Suppressor macrophage (primary cell): ENCODE results near the gene PRMT2.
"Not testable (repeated sequence)": the region's sequence is repeated elsewhere in the genome, so short reads cannot be mapped to it uniquely, and the experiment has no call there.

Source experiments
- DNase-seq, 4 experiments: peaks; one replicate each; pipeline ENCODE4 v3.0.0-alpha.2; 2020 to 2022

The PRMT2 gene

DNA sequence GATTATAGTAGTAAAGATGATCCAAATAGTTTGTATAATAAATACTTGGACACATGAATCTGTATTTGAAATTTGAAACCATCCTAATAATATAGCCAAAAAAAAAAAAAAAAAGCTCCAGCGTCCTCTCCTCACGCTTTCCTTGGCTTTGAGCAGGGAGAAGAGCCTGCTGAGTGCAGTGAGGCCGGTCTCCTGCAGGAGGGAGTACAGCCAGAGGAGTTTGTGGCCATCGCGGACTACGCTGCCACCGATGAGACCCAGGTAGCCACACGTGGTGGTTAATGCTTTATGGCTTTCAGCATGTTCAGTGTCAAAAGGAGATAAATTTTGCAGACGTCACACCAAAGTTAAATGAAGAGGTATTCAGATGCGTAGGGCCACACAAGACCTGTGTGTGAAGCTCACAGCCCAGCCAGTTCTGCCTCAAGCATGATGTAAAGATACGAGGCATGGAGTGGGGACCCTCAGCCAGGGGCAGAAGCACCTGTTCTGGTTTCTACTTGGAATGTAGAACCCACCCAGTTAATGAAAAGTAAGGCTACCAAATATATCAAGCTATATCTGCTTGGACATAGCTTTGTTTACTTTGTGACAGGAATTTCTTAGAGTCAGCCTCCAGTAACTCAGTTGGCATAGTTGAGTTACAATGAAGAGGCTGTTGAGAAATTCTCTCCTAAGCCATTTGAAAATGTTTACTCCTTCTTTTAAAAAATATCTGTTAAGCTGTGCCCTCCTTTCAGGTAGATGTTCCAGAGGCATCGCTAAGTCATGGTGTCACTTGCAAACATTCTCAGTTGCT is 8.1 kb downstream of the PRMT2 start:
- no peak for DNase-seq

DNA sequence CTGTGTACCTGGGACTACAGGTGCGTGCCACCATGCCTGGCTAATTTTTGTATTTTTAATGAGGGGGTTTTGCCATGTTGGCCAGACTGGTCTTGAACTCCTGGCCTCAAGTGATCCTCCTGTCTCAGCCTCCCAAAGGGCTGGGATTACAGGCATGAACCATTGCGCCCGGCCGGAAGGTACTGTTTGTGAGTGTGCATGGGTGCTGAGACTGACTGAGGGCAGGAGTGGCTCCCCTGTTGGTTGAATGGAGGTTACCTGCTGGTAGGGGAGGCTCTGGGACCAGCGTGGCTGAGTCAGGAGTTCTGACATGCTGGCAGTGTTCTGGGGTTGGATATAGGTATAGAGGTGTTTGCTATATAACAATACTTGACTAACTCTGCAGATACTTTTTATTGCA is 10.4 kb downstream of the PRMT2 start:
- DNase-seq, result no peak

DNA sequence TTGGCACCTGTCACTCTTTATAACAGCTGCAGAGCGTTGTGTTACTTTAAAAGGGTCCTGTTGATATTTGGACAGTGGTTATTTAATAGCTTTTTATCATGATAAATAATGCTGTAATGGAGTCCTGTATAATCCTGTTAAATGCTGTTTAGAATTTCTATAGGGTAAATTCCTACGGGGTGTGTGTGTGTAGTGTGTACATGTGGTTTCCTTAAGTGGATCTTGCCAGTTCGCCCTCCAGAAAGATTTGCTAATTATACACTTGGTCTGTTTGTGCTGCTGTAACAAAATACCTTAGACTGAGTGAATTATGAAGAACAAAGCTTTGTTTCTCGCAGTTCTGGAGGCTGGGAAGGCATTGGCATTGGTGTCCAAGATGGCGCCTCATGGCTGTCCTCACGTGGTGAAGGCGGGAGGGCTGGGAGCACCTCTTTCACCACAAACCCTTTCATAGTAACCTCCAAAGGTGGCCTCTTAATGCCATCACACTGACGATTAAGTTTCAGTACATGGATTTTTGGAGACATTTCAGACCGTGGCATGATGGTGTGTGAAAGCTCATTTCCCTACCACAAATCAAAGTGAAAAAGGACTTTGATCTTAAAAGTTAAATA is 11.2 kb downstream of the PRMT2 start:
- DNase-seq, result no peak

DNA sequence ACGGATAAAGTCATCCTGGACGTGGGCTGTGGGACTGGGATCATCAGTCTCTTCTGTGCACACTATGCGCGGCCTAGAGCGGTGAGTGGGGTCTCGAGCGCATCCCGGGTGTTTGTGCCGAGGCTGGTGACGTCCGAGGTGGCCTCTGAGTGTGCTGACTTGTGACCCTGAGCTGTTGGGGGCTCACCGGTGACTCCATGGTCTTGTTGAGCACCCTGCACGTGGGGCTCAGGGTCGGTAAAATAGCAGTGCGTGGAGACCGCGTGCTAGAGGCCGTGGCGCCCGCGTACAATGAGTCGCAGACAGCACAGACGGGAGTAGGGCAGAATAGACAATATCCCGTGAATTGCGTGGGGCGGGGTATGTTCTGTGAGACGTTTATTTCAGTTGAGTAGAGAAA is 13.1 kb downstream of the PRMT2 start:
- no peak for DNase-seq

DNA sequence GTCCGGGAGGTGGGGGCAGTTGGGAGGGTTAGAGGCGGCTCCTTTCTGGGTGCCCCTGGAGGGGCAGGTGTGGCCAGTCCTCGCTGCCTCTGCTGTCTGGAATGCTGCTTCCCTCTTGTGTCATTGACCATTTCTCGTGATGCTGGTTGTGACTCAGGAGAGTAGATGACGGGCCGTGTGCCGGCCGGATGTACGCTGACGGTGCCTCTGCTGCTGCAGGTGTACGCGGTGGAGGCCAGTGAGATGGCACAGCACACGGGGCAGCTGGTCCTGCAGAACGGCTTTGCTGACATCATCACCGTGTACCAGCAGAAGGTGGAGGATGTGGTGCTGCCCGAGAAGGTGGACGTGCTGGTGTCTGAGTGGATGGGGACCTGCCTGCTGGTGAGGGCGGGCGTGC is 13.9 kb downstream of the PRMT2 start:
- DNase-seq, result no peak

DNA sequence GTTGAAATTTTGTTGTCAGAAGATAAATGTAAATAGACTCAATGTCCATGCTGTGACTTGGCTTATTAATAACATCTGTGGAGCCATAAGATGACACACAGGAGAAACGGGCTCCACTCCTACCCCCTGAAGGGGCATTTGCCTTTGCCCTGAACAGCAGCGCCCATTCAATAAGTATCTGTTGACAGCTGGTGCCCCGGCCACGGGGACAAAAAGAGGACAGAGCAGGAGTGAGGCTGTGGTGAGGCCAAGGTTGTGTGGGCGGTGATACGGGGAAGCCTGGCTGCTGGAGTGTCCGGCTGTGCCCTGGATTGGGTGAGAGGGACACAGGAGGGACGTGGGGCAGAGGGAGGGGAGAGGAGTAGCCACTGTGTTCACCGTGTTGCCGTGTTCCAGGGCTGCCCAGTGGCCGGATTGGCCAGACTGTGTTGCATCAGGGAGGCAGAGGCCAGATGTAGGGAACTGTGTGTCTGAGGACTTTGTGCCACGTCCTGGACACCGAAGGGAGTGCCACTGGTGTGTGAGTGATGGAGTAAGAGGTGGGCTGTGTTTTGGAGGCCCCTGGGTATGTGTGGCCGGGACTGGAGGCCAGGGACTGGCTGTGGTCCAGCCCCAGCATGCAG is 15.1 kb downstream of the PRMT2 start:
- DNase-seq, result no peak

DNA sequence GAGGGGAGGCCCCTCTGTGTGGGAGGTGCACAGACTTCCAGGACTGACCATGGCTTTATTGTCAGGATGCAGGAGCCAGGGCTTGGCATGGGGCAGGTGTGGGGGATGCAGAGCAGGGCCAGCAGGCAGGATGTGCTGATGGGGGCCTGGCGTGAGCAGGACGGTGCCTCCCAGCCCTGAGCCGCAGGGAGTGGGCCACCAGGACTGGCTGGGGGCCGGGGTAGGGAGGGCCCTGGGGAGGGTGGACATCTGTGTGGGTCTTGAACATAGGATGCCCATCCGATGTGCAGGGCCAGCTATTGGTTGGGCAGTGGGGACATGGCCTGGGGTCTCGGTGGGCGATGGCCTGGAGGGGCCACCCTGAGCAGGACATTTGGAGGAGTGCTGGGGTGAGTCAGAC is 15.6 kb downstream of the PRMT2 start:
- DNase-seq, result no peak

DNA sequence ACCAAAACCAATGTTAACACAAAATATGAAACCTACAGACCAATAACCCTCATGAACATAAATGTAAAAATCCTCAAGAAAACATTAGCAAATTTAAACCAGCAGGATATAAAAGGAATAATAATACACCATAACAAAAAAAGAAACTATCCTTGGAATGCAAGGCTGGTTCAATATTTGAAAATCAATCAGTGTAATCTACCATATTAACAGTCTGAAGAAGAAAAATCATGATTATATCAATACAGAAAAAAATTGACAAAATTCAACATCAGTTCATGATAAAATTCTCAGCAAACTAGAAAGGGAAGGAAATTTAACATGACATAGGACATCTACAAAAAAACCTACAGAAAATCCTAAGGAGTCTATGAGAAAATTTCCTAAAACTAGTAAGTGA is 19.8 kb downstream of the PRMT2 start:
- DNase-seq, result no peak

DNA sequence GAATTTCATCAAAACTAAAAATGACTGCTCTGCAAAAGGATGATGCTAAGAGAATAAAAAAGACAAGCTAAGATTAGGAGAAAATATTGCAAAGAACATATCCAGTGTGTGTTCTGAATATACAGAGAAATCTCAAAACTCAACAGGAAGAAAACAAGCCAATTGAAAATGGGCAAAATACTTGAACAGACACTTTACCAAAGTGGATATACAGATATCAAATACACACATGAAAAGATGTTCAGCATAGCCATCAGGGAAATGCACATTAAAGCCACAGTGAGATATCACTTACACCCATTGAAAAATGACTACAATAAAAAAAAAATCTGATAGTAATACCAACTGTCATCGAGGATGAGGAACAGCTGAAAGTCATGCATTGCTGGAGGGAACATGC is 21.3 kb downstream of the PRMT2 start:
- DNase-seq, result no peak

DNA sequence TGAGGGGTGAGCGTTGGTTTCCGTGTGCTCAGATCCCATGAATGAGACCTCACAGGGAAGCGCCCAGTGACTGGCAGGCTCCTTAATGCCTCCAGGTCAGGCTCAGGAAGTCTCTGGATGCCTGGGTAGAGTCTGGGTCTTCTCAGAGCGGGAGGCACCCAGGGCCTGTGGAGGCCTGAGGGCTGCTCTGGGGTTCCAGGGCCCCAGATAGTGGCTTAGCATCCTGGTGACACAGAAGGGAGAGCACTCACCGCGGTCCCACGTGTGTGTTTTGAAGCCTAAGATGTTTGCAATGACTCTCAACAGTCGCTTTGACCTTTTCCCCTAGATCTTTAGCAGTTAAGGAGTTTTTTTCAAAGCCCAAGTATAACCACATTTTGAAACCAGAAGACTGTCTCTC is 25.0 kb downstream of the PRMT2 start:
- DNase-seq, result no peak

DNA sequence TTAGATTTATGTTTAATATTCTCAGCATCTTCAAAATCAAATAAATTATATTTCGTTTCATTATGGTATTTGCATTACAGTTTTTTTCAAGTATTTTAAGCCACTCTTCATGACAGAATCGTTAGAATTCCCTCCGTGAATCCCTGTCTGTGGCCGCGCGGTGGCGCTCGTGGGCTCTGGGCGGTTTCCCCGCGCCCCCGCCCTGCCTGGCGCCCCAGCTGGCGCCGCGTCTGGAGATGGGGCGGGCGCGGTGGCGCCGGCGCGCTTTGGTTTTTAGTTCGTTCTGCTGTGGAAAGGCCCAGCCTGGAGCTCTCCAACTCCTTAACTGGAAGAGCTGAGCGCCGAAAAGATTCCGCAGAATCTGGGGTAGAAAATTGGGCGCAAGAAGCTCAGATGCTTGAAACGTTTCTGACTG is 25.7 kb downstream of the PRMT2 start:
- peak; percentile 53 to 77 (median 66) for DNase-seq

DNA sequence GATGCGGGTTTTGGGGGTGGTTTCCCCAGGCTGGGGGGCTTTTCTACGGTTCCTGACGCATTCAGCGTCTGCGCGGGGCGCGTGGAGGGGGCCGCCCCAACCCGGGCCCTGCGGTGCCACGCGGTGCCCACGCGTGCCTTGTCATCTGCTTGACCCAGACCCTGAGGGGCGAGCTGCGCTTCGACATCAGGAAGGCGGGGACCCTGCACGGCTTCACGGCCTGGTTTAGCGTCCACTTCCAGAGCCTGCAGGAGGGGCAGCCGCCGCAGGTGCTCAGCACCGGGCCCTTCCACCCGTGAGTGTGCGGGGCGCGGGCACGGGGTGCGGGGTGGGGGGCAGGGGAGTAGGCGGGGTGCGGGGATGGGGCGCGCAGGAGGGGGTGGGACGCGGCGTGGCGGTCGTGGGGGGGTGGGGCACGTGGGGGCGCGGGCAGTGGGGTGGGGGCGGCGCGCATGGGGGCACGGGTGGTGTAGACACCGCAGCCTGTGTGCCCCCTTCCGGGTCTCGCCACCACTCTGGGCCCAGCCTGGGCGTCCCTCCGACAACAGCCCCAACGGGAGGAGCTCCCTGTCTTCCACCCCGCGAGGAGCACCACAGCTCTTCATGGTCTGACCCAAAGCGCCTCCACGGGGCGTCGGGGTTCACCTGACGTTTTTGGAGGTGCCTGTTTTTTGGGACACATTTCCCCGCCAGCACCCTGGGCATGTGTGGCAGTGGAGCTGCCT is 26.3 kb downstream of the PRMT2 start:
- no peak for DNase-seq

DNA sequence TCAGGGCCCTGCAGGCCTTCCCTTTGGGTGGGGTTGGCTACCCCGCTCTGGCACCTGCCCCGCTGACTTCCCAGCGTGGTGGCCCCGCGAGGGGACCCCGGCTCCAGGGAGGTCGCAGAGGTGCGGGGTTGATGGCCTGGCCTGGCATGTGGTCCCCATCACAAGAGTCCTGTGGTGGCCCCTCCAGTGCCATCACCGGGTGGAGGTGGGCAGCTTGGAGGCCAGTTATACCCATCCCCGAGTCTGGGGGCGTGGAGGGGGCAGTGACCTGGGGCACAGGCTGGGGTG is 26.8 kb downstream of the PRMT2 start:
- no peak for DNase-seq

DNA sequence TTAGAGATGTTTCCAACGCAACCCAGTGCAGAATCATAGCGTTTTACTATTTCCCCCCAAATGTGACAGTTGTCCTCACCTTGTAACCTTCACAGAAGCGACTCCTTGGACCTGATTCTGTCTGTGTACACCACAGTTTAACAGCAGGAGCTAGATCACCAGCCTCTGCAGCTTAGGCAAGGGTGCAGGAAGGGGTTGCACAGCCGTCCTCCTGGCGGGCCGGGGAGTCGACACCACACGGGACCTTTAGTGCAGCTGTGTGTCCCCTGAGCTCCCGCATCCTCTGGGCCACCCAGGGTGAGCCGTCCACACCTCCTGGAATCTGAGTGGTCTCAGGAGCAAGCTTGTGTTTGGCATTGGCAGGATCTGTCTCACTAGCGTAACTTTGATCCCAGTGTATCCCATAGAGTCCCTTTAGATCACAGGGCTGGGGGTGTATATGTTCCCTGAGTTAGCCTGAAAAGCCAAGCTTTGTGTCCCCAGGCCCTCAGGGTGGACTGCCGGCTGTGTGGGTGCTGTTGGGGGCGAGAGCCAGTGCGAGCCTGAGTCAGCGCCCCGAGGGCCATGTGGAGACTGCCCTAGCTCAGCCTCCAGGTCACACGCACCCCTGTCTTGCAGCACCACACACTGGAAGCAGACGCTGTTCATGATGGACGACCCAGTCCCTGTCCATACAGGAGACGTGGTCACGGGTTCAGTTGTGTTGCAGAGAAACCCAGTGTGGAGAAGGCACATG is 27.5 kb downstream of the PRMT2 start:
- no peak for DNase-seq

DNA sequence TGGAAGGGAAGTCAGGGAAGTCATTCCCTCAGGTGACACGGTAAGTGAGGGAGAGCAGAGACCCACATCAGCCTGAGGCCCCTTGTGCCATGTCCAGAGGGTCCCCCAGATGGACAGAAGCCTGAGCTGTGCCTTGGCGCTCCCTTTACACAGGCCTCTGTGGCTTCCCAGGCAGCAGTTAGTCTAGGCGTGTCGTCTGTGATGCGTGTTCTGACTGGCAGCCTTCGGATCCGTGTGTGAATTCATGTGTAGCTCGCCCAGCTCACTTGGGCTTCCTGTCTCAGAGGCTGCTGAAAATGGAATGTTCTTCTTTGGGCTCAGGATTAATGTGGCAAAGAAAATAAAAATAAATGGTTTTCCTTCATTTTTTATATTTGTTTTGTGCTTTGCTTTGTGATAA is 28.3 kb downstream of the PRMT2 start:
- DNase-seq, result no peak

DNA sequence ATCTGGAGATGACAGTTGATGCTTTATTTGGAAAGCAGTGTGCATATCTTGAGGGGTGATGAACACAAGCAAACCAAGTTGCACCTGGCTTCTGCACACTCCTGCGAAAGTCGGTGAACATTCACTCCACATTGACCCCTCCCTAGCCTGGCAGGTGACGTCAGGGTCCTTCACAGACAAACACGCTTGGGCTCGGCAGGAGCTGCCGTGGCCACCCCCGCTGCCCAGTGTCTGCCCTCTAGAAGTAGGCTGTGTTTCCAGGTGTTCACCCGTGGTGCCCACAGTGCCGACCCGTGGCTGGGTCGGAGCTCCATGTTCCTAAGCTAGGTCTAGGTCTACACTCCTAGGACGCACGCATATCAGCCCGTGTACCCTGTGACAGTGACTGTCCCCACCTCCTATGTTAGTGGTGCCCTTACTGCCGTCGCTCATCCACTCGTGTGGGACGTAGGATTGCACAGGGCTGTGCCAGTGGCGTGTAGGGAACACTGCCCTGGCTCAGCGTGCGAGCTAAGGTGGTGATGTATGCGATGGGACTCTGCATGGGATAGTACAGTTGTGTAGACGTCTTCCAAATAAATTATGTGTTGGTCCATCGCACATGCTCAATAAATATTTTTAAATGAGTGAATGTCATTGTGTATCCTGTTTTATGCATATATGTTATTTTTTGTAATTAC is 29.0 kb downstream of the PRMT2 start:
- DNase-seq, result no peak

DNA sequence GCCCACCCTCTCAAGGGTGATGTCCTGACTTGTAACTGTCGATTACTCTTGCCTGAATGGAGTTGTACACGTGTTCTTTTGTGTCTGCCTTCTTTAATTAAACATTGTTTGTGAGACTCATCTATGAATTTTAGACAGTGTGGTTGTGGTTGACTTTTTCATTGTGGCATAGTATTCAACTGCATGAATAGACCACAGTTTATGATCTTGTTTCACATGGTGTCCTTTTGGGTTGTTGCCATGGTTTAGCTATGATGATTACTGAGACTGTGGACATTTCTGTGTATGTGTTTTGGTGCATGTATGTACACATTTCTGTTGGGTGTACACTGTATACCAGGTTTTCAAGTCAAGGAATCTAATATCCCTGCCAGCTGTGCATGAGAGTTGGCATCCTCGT is 30.1 kb downstream of the PRMT2 start:
- no peak for DNase-seq

DNA sequence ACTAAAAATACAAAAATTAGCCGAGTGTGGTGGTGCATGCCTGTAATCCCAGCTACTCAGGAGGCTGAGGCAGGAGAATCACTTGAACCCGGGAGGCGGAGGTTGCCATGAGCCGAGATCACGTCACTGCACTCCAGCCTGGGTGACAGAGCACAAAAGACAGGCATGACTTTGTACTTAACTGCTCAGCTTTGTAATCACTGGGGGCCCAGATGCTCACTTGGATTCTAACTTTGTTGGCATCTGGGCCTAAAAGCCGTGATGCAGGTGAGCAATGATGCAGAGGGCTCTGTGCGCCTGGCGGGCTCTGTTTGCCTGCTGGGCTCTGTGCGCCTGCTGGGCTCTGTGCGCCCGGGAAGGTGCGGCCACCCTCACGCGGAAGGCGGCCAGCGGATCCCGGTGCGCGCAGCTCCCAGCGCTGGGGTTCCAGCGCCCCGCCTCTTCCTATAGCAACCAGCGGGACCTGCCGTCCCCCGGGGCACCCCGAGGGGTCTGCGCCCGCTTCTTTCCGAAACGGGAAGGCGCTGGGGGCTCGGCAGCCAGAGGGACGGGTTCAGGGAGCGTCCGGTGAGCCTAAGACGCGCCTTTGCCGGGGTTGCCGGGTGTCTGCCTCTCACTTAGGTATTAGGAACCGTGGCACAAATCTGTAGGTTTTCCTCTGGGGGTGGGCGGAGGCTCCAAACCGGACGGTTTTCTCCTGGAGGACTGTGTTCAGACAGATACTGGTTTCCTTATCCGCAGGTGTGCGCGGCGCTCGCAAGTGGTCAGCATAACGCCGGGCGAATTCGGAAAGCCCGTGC is 31.7 kb downstream of the PRMT2 start:
- DNase-seq, result peak in 3 of 4 experiments; percentile 4 to 27 (median 10)

DNA sequence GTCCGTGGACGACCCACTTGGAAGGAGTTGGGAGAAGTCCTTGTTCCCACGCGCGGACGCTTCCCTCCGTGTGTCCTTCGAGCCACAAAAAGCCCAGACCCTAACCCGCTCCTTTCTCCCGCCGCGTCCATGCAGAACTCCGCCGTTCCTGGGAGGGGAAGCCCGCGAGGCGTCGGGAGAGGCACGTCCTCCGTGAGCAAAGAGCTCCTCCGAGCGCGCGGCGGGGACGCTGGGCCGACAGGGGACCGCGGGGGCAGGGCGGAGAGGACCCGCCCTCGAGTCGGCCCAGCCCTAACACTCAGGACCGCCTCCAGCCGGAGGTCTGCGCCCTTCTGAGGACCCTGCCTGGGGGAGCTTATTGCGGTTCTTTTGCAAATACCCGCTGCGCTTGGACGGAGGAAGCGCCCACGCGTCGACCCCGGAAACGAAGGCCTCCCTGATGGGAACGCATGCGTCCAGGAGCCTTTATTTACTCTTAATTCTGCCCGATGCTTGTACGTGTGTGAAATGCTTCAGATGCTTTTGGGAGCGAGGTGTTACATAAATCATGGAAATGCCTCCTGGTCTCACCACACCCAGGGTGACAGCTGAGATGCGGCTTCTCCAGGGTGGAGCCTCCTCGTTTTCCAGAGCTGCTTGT is 32.4 kb downstream of the PRMT2 start:
- DNase-seq, result peak; percentile 6 to 46 (median 18)

DNA sequence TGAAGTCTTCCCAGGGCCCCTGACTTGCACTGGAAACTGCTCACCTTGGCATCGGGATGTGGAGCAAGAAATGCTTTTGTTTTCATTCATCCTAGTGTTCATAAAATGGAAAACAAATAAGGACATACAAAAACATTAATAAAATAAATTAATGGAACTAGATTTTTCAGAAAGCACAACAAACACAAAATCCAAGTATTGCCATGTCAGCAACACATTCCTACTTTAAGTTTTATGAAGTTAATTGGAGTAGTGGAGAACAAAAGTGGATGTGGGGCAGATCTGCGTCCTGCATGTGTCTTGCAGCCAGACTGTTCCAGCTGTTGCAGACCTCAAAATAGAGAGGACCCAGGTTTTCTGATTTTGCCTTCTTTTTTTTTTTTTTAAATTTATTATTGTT is 32.9 kb downstream of the PRMT2 start:
- no peak for DNase-seq

DNA sequence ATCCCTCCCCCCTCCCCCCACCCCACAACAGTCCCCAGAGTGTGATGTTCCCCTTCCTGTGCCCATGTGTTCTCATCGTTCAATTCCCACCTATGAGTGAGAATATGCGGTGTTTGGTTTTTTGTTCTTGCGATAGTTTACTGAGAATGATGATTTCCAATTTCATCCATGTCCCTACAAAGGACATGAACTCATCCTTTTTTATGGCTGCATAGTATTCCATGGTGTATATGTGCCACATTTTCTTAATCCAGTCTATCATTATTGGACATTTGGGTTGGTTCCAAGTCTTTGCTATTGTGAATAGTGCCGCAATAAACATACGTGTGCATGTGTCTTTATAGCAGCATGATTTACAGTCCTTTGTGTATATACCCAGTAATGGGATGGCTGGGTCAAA is 33.4 kb downstream of the PRMT2 start:
- not testable (repeated sequence) for DNase-seq
